ENCODE results near the gene YARS1.

YARS1 gene

DNA sequence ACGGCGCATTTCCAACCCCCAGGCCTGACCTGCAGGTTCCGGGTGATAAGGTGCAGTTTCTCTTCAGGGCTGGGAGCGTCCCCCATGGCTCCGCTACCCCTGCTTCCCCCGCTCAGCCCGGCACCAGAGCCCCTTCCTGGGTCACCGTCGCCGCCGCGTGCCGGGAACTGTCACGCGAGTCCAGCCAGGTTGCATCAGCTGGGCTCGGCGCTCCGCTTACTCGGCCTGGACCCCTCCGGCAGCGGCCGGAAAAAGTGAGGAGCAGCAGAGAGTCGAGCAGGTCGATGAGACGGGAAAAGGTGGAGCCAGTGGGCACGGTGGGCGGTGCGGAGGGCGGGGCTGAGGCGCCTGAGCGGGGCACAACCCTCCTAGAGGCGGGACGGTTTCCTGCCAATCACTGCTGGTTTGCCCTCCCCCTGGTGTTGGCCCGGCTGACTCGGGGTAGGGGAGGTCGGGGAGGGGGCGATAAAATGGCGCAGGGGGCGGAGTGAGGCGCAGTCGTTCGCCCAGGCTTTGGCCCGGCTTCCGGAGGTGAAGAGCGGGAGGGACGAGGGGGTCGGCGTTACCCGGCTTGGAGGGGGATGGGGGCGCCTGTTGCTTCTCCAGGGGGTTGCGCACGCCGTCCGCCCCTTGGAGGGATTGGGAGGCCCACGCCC, at the start of gene YARS1, which contains the start of gene S100PBP:
TSS of gene YARS1 (minus strand) at position 200 of the 656 bp plus-strand sequence. CDS start at position 86, 114 bp downstream.
TSS of gene S100PBP (plus strand) at position 495 of the 656 bp plus-strand sequence. CDS start 8,447 bp downstream, outside the sequence.
- DNase-seq (ENCODE audit: low read depth), result peak; percentile 100

DNA sequence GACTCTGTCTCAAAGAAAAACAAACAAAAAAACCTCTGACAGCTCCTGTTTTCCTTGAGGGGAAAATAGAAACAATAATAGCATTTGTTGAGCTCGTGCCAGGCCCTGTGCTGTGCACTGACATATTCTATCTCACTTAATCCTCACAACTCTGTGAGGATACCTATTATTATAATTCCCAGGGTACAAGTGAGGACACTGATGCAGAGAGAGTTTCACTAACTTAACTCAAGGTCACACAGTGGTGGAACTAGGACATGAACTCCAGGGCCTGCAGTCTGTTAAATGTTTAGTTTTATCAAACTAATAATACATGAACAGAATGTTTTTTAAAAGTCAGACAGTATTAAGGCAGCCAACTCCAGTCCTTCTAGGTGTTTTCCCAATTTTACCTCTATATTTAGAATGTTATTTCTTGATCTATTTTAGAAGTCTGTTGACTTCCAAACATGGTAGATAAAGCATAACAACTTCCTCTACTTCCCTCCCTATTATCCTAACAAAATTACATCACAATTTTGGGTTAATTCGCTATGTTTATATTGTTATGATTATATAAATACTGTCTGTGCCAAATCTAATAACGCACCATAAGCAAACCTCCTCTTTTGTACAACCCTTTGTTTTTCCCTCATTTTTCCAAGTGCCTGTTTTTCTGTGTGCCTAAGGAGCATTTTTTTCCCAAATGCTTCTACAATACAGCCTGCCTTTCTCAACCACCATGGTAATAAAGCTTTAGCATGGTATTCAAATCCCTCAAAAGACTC, 48.7 kb upstream of the YARS1 start:
- DNase-seq (ENCODE audit: low read depth), result no peak

DNA sequence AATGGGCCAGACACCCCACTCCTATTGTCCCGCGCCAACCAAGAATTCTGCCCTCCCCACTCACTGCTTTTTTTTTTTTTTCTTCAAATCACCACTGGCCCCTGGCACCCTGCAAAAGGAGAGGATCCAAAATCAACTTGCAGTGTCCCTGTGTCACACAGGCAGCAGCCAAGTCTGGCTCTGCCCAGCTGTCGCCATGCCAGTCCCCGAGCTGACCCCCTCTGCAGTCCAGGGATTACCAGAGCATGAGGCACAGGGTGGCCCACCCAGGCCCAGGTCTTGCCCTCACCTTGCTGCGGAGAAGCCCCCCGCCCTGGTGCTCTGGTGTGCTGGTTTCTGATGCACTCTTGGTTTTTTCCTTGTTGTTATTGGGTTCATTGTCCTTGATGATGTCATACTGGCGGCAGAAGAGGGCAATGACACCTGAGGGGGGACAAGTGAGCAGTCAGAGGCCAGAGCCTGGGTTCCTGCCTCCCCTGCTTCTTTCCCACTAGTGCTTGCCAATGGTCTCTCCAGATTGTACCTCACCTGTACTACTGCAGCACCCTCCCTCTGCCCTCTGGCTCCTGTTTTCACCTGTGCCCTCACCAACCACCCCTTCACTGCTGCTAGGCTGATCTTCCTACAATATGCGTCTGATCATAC, 47.3 kb upstream of the YARS1 start:
- DNase-seq (ENCODE audit: low read depth), result no peak

DNA sequence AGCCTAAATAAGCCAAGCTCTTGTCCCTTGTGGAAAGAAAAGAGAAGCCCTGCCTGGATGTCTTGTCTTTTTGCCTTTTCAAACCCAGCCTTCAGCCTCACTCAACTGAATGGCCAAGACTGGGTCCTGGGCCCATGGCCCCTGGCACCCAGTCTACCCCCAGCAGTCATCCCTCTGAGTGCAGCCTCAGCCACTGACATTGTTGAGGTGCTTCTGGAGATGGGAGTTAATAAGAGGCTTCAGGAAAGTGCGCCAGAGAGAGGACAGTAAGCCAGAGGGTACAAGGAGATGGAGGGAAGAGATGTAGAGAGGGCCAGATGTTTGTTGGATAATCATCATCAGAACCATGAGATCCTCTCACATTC, 46.7 kb upstream of the YARS1 start:
- DNase-seq (ENCODE audit: low read depth), result no peak

DNA sequence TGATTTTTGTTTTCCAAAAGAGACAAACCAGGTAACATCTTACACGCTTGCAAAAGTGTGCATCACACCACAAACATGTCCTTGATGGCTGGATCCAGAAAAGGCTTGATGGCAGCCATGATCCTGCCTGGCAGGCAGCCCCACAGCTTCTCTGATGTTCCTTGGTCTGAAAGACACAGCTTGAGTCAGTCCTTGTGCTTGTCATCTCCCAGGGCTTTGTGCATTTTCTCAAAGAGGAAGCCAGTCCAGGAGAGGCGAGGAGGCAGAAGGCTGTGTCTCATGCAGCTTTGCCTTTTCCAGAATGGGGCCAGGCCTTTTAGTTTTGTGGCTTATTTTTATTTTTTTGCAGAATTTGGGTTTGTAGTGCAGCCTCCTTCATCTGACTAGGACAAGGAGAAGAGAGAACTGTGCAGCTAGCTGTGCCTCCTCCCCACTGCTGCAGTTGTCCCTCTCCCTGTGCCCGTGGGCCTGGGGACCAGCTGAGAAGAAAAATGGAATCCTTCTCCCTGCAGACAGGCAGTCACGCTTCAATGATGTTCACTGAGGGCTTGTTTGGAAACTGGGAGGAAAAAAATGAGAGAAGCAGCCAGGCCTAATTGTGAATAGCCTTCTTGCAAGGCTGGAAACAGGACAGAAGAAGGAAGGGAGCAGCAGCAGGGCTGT, 46.2 kb upstream of the YARS1 start:
- DNase-seq (ENCODE audit: low read depth), result no peak

DNA sequence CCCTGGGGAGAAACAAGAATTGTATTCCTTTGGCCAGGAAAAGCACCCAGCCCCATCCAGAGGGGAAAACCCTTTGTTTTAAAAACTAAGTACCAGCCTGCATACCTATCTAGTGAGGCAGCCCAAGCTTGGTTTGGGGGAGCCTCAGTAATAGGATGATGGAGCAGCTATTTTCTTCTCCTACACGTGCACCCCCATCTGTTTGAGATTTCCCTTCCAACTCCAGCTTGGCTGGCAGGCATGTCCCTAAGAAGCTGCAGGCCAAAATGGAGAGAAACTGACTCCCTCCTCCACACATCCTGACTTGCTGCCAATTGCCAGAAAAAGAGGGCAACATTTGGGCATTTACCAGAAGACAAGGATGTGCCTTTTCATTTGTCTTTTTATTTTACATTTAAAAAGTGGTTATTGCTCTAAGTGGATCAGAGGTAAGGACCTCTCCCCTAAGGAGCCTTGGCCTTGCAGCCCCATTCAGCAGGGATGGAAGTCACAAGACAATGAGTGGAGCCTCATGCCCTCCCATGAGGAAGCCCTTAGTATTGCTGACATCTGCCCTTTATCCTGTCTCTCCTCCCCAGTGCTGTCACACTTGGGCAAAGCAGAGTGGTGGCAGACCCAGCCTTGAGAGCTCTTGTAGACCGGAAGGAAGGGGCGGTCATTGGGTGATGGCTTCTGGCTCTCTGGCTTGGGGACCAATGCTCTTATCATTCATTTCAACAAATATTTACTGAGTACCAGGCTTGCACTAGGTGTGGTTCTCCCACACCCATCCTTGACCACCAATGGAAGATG, 44.9 kb upstream of the YARS1 start:
- no peak for DNase-seq (ENCODE audit: low read depth)

DNA sequence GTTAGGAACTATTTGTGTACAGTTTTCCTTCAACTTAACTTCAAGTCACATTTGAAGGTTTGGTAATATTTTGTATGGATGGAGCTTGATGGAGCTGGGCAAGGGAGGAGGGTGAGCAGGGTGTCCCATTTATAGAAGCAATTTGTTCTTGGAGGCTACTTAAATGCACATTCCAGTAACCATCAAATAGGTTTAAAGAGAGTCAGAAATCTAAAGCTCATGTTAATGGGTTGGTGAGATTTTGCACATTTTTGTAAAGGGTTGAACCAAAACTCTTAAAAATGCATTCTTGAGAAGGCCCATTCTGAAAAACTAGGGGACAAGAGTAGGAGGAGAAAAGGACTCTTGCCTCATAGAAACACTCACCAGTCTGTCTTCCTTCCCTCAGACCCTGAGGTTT, 43.4 kb upstream of the YARS1 start:
- DNase-seq (ENCODE audit: low read depth), result no peak

DNA sequence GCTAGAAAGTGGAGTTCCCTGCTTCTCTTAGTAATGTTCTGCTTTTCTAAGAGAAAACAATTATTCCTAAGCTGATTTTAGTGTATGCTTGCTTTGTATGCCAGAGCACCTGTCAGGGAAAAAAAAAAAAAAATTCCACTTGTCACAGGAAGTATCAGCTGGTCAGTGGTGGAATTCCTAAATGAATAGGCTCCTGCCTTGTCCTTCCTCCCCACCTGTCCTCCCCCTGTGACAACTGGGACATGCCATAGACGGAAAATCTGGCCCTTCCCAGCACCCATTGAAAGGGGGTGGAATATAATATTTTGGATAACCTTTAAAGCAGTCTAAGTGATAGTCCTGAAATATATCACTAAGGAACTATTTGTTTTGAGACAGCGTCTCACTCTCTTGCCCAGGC, 42.8 kb upstream of the YARS1 start:
- no peak for DNase-seq (ENCODE audit: low read depth)

DNA sequence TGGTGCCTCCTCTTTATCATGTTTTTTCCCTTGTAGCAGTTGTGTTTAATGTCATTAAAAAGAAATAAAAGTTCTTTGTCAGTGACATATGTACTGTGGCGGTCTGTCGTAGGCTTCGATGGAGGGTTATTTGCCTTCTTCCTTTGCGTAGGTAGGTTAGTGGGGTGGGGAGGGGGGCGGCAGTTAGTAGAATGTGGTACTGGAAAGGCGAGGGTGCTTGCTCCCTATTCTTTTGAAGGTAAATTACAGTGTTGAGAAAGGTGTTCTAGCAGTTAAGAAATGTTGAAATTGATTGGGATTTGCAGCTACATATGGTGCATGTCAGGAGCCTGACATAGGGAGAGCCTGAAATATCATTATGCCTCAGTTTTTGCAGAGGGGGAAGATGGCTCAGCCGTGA, 41.6 kb upstream of the YARS1 start:
- DNase-seq (ENCODE audit: low read depth), result no peak

DNA sequence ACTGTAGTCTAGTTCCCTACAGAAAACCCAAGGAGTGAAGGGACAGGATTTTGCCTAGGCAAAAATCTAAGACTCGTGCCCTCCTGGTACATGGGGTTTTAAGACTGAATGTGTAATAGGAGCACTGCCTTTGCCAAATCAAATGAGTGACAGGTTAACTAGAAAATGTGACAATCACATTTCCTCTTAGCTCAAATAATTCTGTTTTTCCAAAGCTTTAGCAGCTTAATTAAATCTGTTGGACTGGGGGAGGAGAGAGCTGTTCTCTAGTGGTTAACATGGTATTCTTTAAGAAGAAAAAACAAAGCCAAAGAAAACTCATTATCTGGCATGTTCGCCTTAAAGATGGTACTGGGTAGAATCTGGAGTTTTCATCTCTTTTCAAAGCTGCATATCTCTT, 41.0 kb upstream of the YARS1 start:
- DNase-seq (ENCODE audit: low read depth), result no peak

DNA sequence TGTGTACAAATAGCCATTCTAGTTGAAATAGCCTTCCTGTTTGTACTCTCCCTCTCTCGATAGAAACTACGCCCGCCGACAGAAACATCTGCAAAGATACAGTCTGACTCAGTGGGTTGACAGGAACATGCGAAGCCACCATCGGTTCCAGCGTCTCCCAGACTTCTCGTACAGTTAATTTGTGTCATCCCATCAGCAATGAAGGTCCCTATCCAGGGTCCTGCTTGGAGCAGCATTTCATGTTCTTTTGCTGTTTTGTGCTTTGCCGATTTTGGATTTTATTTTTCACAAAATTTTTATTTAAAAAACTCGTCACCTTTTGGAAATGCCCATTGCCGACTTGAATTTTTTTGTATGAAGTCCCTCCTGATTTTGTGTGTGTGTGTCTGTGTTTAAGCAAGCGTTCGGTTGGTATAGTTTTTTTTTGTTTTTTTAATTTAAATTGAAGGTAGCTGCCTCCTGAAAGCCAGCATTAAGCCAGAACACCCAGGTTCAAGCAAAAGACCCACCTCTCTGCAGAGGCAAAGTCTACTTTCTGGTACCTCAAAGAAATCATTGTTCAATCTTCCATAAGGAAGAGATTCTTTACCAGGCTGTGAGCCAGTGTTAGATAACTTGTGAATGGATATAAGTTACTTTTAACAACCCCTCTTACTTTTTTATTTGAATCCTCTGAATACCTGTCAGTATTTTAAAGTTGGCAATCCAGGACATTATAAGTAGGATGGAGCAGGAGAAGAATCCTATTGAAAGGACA, 38.9 kb upstream of the YARS1 start:
- no peak for DNase-seq (ENCODE audit: low read depth)

DNA sequence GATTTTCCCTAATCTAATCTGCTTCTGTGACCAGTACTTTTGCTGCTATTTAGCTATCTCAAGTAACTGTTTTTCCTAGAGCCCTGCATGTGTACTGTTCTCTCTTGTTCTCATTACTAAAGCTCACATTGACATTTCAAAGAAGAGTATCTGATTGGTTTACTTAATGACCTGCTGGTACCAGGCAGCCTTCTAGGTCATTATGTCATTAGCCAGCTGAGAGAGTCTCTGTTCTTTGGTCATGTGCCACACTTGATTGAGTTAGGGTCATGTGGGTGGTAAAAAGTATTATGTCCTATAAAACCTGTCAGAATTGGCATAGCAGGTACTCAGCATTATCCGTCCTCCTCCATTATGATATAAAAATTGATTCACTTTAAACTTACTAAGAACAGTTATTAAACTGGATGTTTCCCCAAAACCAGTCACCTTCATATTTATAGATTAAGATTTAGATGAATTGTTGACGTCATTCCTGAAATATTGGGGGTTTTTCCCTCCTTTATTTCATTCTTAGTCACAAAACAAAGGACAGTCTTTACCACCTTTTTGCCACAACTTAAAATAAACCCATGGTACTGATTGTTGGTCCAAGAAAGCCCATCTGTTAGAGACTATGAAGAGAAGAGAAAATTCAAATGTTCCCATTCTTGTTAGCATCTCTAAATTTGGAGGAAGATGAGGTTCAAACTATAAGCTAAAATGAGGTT, 31.4 kb upstream of the YARS1 start:
- no peak for DNase-seq (ENCODE audit: low read depth)

DNA sequence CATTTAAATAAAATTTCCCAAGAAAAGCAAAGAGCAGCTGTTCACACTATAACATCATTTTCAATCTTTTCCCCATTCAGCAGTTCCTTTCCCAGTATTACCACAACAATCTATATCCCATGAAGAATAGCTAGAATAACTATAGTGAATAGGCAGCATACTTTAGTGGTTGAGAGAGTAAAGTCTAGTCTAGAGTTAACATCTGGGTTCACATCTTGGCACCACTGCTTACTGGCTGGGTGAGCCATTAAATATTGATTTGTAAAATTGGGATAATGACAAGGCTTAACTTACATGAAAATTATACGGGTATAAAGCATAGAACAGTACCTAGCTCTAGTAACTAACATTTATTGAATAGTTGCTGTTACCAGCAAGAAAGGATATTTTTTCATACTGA, 14.7 kb upstream of the YARS1 start:
- DNase-seq (ENCODE audit: low read depth), result no peak

DNA sequence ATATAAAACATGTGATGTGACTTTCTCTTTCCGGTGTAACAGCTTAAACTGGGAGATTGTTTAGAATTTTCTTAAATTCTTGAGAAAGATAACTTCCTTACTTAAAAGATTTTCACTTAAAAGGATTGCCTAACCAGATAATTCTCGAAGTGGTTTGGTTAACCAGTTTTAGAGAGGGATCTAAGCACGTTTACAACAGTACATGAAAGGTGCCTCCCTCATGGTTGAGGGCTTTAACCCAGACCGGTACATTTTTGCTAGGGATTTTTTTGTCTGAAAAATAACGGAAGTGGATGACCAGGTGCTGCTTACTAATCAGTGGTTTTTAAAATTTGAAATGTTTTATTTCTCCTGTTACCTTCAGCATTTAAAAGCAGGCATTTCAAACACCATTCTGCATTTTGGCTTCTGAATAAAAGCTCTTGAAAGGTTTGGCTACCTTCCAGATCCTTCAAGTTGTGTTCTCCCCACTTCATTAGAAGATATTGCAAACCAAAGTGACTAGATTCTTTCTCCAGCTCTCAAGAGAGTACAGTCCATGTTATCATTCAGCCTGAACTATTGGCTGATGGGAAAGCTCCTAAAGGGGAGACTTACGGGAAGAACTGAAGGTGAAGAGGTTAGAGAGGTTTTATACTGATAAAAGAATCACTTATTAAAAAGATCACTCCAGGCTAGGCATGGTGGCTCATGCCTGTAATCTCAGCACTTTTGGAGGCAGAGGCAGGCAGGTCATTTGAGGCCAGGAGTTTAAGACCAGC, 13.1 kb upstream of the YARS1 start:
- no peak for DNase-seq (ENCODE audit: low read depth)

DNA sequence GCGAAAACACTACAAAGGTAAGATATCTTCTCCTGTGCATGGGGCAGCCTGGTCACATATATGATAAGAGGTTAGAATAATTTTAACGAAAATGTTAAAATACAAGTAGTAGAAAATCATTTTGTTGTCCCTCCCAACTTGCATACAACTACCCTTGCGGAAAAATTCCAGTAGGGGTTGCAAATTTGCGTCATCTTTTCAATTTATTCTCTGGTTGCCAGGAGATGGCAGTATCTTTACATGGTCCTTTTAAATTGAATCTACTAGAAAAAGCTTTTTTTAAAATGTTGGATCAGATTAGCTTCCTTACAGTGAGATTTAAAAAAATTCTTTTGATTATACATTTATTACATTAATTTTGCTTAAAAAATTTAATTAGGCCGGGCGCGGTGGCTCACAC, 11.2 kb upstream of the YARS1 start:
- no peak for DNase-seq (ENCODE audit: low read depth)

DNA sequence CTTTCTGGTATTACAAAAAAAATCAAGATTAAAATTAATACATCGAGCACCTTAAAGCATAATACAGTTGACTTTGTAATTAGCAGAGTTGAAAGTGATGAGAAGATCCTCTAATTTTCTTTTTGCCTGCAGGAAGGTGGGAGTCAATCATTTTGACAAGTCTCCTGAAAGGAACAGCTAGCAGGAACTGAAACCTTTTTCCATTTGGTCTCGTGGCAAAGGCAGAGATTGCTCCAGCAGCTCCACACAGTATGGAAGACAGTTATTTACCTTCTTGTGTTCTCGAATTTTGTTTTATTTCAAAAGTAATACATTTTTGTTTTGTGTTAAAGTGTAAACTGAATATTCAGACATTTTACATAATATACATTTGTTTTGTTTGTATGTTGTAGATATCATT, 8.0 kb upstream of the YARS1 start:
- DNase-seq (ENCODE audit: low read depth), result no peak

DNA sequence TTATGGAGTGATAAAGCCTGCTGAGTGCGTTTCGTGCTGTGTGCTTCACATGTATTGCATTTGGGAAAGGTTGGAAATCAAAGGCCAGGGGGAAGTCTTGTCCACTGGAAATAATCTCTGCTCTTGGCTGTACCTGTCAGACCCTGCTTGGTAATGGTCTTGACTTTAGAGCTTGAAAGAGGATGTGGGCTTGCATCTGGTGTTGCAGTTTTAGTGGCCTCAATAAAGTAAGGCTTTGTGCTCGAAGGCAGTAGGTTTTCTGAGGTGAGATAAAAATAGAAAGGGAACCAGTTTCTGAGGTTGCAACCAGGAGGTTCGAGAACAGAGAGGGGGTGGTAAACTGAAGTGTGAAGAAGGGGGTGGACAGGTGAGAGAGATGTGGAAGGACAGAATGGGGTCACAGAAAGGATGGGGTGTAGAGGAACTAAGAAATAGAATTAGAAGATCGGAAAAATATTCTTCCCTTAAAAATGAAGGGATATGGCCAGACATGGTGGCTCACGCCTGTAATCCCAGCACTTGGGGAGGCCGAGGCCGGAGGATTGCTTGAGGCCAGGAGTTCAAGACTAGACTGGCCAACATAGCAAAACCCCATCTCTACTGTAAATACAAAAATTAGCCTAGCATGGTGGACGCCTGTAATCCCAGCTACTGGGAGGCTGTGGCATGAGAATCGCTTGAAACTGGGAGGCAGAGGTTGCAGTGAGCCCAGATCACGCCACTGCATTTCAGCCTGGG, 1.8 kb upstream of the YARS1 start:
- no peak for DNase-seq (ENCODE audit: low read depth)

DNA sequence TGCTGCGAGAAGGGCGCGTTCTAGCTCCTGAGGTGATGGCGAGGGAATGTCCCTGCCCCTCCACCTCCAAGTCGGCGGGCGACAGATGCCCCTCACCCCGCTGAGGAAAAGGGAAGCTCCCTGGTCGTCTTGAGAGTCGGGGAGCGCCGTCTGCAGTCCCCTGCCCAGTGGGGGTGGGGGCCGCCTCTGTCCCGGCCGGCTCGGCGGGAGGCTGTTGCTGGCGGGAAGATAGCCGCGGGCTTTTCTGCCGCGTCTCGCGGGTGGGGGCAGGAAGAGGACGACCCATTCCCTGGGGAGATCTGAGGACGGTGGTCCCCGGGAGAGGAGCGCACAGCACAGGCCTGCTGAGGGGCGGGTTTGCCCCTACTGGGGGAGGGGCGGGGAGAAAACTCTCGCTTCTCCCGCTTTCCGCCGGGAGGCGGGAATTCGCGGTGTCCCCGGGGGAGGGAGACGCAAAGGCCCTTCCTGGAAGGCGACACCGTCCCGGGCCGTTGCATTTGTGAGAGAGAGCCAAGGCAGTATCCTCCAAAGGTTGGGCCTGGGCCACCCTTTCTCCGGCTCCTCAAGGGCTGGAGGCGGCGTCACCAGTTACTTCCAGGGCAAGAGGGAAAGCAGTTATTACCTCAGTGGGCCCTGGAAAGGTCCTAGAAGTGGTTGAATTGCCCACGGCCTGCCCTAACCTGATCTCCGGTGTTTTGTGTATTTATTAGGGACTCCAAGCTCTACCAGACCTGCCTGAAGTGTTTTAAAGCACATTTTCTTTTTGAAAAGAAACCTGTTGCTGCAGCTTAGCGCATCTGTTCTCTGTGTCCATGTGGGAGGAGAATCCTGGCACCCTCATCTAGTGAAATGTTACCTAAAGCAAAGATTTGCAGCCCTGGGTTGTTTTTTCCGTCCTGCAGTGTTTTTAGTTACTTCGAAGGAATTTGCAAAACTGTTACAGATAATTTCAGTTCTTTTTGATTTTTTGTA, 943 bp upstream of the YARS1 start:
- peak; percentile 10 for DNase-seq (ENCODE audit: low read depth)

All from activated T-helper 1 cell treated with Interleukin-2 at 50 U/mL for 16 hours (primary cell).